ENCODE results near the gene NTSR1. TPM values are rescaled to one million over a fixed set of nuclear protein-coding genes. Genes with fewer than 3 reads are reported as not detected.
A peak's percentile ranks its signal among the peaks of the same experiment; 100 is the strongest.

The NTSR1 gene
- total and polyA plus RNA-seq, 2 of the 13 experiments (the other 11 are each of a cell fraction or from before 2014, with no cell fraction given): 0.09 to 0.12 TPM

DNA sequence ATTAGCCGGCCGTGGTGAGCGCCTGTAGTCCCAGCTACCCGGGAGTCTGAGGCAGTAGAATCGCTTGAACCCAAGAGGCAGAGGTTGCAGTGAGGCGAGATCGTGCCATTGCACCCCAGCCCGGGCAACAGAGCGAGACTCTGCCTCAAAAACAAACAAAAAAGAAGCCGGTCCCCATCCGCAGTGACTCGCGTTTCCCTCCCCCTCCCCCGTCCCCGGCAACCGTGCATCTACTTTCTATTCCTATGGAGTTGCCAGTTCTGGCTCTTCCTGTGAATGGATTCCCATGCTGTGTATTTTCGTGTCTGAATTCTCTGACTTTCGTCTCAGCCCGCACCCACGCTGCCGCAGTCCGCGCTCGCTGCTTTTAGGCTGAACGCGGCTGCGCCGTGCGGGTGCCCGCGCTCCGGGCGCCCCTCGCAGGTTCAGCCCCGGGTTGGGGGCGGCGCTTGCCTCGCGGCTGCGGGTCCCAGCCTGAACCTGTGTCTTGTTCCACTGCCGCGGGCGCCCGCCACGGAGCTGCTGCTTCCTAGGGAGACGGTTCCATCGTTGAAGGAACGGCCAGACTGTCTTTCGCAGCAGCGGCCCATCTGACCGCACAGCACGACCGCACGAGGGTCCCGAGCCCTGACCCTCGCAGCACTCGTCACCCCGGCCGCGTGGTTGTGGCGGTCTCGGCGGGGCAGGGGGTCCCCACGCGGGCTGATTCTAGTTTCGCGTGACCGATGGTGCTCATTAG is 86.6 kb downstream of the NTSR1 start (continued):
- TF ChIP-seq, protein P1, sequence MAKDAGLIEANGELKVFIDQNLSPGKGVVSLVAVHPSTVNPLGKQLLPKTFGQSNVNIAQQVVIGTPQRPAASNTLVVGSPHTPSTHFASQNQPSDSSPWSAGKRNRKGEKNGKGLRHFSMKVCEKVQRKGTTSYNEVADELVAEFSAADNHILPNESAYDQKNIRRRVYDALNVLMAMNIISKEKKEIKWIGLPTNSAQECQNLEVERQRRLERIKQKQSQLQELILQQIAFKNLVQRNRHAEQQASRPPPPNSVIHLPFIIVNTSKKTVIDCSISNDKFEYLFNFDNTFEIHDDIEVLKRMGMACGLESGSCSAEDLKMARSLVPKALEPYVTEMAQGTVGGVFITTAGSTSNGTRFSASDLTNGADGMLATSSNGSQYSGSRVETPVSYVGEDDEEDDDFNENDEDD (CRISPR knock-in tag; IDR thresholded peaks at IDR 0.05; ENCODE audit: borderline replicate concordance): peak; percentile 82
- TF ChIP-seq, protein P2, sequence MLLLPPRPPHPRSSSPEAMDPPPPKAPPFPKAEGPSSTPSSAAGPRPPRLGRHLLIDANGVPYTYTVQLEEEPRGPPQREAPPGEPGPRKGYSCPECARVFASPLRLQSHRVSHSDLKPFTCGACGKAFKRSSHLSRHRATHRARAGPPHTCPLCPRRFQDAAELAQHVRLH (CRISPR knock-in tag; IDR thresholded peaks at IDR 0.05; ENCODE audit: borderline replicate concordance, low read depth): peak; percentile 45; the same call in 1 of the 2 replicates
- no peak for TF ChIP-seq KDM4B (CRISPR knock-in tag; IDR thresholded peaks at IDR 0.05)
- TF ChIP-seq ZNF282 (IDR thresholded peaks at IDR 0.05; ENCODE audit: partially characterized antibody): no peak
- TF ChIP-seq SETDB1 (CRISPR knock-in tag; IDR thresholded peaks at IDR 0.05; ENCODE audit: borderline replicate concordance): no peak
- TF ChIP-seq PITX1 (CRISPR knock-in tag; IDR thresholded peaks at IDR 0.05): peak; percentile 33; the same call in 1 of the 2 replicates
- peak; percentile 69; the same call in 1 of the 2 replicates for TF ChIP-seq HES4 (CRISPR knock-in tag; IDR thresholded peaks at IDR 0.05; ENCODE audit: borderline replicate concordance)
- TF ChIP-seq, protein P3, sequence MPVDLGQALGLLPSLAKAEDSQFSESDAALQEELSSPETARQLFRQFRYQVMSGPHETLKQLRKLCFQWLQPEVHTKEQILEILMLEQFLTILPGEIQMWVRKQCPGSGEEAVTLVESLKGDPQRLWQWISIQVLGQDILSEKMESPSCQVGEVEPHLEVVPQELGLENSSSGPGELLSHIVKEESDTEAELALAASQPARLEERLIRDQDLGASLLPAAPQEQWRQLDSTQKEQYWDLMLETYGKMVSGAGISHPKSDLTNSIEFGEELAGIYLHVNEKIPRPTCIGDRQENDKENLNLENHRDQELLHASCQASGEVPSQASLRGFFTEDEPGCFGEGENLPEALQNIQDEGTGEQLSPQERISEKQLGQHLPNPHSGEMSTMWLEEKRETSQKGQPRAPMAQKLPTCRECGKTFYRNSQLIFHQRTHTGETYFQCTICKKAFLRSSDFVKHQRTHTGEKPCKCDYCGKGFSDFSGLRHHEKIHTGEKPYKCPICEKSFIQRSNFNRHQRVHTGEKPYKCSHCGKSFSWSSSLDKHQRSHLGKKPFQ (CRISPR knock-in tag; IDR thresholded peaks at IDR 0.05; ENCODE audit: insufficient replicate concordance): no peak
- TF ChIP-seq TAF15 (IDR thresholded peaks at IDR 0.05; ENCODE audit: low read depth, low read length, poor library complexity, severe bottlenecking): no peak
- peak; percentile 10; the same call in 1 of the 2 replicates for TF ChIP-seq ZMYM3 (CRISPR knock-in tag; IDR thresholded peaks at IDR 0.05)
- TF ChIP-seq ZNF775 (CRISPR knock-in tag; IDR thresholded peaks at IDR 0.05; ENCODE audit: borderline replicate concordance): peak; percentile 75; the same call in 1 of the 2 replicates
- TF ChIP-seq, protein P4, sequence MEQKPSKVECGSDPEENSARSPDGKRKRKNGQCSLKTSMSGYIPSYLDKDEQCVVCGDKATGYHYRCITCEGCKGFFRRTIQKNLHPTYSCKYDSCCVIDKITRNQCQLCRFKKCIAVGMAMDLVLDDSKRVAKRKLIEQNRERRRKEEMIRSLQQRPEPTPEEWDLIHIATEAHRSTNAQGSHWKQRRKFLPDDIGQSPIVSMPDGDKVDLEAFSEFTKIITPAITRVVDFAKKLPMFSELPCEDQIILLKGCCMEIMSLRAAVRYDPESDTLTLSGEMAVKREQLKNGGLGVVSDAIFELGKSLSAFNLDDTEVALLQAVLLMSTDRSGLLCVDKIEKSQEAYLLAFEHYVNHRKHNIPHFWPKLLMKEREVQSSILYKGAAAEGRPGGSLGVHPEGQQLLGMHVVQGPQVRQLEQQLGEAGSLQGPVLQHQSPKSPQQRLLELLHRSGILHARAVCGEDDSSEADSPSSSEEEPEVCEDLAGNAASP (CRISPR knock-in tag; IDR thresholded peaks at IDR 0.05; ENCODE audit: borderline replicate concordance): peak; percentile 62; the same call in 1 of the 2 replicates
- peak; percentile 62 for TF ChIP-seq XRCC5 (optimal IDR thresholded peaks at IDR 0.05; ENCODE audit: low read length)
- no peak for TF ChIP-seq NFE2L1 (CRISPR knock-in tag; IDR thresholded peaks at IDR 0.05; ENCODE audit: borderline replicate concordance)
- peak; percentile 66; the same call in 1 of the 3 replicates for TF ChIP-seq MXI1 (IDR thresholded peaks at IDR 0.05; ENCODE audit: borderline replicate concordance, low read depth, low read length)
- TF ChIP-seq ZNF850 (CRISPR knock-in tag; conservative IDR thresholded peaks at IDR 0.05): no peak
- TF ChIP-seq, protein P5, sequence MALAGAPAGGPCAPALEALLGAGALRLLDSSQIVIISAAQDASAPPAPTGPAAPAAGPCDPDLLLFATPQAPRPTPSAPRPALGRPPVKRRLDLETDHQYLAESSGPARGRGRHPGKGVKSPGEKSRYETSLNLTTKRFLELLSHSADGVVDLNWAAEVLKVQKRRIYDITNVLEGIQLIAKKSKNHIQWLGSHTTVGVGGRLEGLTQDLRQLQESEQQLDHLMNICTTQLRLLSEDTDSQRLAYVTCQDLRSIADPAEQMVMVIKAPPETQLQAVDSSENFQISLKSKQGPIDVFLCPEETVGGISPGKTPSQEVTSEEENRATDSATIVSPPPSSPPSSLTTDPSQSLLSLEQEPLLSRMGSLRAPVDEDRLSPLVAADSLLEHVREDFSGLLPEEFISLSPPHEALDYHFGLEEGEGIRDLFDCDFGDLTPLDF (CRISPR knock-in tag; IDR thresholded peaks at IDR 0.05): 0 out of 2 replicates have a peak, but pooled peaks have one; percentile 68
- TF ChIP-seq ZNF556 (CRISPR knock-in tag; IDR thresholded peaks at IDR 0.05; ENCODE audit: borderline replicate concordance): no peak; the same call in 1 of the 2 replicates
- TF ChIP-seq, protein P6, sequence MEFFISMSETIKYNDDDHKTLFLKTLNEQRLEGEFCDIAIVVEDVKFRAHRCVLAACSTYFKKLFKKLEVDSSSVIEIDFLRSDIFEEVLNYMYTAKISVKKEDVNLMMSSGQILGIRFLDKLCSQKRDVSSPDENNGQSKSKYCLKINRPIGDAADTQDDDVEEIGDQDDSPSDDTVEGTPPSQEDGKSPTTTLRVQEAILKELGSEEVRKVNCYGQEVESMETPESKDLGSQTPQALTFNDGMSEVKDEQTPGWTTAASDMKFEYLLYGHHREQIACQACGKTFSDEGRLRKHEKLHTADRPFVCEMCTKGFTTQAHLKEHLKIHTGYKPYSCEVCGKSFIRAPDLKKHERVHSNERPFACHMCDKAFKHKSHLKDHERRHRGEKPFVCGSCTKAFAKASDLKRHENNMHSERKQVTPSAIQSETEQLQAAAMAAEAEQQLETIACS (CRISPR knock-in tag; IDR thresholded peaks at IDR 0.05): peak; percentile 95
- TF ChIP-seq RFX5 (IDR thresholded peaks at IDR 0.05; ENCODE audit: low read depth, low read length): no peak
- TF ChIP-seq ZNF326 (CRISPR knock-in tag; IDR thresholded peaks at IDR 0.05; ENCODE audit: borderline replicate concordance): no peak
